ENCODE results near the gene THRB.
A peak's percentile ranks its signal among the peaks of the same experiment; 100 is the strongest.

THRB gene

DNA sequence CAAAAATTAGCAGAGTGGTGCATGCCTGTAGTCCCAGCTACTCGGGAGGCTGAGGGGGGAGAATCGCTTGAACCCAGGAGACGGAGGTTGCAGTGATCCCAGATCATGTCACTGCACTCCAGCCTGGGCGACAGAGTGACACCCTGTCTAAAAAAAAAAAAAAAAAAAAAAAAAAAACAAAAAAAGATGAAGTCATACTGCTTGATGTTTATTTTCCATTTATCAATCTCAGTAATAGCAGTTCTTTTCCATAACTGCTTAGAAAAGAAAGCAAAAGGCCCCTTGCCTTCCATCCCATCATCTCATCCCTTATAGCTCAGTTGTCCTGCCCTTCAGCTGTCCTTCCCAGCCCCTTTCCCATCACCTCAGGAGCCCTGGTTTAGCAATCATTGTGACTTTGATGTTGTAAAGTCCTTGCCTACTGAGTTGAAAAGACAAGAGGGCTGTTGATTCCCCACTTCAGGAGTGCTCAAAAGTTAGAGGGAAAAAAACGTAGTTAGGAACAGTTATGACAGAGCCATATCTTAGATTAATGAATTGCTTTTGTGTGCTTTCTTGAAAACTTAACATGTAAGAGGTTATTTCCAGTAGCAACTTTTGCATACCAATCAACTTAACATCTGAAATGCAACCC, 18.0 kb upstream of the THRB start:
- no peak for DNase-seq (ENCODE audit: low spot score)

GRCh38 chr3:24510030-24510648, 15.5 kb upstream of the THRB start:
- no peak for DNase-seq (ENCODE audit: low spot score)

- no peak for DNase-seq (ENCODE audit: low spot score)
These were observed 13.8 kb upstream of the THRB start for GRCh38 chr3:24508423-24508839.

- DNase-seq (ENCODE audit: low spot score), result no peak
These were observed 13.2 kb upstream of the THRB start for GRCh38 chr3:24507776-24508422.

DNA sequence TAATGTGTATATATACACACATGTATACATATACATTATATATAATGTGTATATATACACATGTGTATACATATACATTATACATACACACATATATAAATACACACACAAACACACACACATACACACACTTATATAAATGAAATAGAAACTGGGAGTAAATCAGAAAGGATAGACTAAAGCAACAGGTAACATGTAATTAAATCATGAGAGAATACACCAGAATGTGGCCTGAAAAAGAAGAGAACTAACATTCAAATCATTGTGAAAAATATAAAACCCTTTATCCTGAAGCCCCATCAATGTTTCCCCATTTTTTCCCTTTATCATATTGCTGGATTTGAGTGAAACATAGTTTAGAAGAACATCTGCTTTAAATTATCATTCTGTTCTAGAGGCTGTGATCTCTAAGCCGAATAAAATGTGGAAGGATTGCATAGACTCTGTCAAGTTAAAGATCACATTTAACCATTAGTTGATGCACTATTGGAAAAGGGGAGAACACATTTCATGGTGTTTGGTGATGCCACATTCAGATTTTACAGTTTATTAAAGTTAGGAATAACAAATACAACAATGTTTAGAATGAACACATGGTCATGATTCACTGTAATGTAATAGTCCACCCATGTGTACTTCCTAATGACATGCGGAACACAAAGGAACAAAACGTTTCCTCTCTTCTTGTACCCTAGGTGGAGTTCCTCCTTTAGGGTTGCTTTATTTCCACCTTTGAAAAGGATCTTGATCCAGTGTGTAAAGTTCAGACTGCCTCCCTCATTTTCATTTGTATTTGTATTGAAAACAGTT, 12.5 kb upstream of the THRB start:
- DNase-seq (ENCODE audit: low spot score), result no peak

DNA sequence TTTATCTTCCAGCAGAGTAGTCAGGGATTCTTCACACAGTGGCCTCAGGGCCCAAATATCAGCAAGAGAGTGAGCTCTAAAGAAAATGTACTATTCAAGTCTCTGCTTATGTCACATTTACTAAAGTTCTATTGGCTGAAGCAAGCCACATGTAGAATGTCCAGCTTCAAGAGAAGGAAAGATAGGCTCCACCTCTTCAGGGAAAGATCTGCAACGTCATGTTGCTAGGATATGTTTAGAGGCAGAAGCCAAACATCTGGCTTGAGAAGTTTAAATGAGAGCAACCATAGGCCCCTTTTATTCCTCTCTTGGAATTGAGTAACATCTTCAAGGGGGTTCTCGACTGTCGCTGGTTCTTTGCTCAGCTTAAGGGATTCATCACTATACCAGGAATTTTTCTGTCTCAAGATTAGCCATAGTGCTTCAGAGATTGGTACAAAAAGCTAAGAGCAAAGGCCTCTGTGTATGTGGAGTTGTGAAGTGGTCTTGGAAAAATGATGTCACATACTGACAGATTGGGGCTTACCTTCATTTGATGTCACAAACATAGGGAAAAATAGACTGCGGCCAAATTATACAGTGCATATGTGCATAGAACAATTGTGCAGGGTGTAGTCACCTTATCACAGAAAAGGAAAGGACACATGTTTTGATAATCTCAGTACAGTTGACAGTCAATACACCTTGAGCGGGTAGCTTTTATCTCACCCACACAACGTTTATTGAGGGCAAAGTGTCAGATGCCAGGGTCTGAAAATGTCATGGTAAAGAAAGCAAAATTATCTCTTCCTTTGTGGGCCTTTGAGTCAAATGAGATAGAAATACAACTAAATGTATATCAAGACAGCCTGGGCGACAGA, 11.3 kb upstream of the THRB start:
- DNase-seq (ENCODE audit: low spot score), result no peak

GRCh38 chr3:24504772-24505171, 10.1 kb upstream of the THRB start:
- DNase-seq (ENCODE audit: low spot score), result no peak

GRCh38 chr3:24503616-24504113, 9.0 kb upstream of the THRB start:
- DNase-seq (ENCODE audit: low spot score), result no peak

GRCh38 chr3:24502690-24503089, 8.0 kb upstream of the THRB start:
- no peak for DNase-seq (ENCODE audit: low spot score)

- no peak for DNase-seq (ENCODE audit: low spot score)
These were observed 6.2 kb upstream of the THRB start for GRCh38 chr3:24500806-24501205.

DNA sequence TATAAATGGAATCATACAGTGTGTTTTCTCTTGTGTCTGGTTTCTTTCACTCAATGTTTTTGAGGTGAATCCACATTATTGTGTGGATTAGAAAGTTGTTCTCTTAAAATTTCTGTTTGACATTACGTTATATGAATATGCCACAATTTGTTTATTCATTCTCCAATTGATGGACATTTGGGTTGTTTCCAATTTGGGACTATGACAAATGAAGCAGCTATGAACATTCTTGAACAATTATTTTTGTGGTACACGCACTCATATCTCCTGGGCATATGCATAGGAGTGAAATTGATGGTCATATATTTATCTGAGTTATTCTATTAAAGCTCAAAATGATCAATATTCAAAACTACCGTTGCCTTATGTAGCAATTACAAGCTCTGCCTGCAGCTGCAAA, 5.3 kb upstream of the THRB start:
- DNase-seq (ENCODE audit: low spot score), result no peak

DNA sequence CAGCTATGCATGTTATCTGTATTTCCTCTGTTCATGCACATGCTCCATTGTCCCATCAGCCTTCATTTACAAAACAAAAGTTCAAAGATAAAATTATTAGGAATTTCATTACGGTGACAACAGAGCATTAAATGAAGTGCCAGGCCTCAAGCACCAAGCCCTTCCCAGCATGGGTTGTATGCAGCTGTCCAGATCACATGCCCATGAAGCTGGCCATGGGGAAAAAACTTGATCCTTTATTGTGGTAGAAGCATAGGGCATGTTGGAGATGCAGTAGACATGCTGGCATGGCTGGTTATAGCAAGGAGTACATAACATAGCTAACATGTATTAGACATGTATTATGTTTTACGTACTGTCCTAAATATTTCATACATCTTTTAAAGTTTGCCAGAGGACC, 4.1 kb upstream of the THRB start:
- no peak for DNase-seq (ENCODE audit: low spot score)

DNA sequence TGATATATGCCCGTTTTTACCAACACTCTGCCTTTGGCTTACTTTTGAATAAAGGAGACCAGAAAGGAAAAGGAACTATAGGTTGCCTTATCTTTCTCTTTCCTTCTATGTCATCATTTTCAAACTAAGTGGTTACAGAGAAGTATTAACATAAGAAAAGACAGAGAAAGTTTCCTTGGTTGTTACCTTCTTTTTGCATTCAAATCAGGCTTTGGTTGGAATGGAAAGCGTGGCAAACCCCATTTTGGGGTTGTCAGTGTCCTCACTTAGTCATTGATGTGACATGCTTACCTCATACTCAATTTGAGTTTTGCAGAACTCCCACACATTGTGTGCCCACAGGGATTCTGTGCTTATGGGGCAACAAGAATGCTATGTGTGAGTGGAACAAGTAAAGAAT, 3.7 kb upstream of the THRB start:
- DNase-seq (ENCODE audit: low spot score), result no peak

DNA sequence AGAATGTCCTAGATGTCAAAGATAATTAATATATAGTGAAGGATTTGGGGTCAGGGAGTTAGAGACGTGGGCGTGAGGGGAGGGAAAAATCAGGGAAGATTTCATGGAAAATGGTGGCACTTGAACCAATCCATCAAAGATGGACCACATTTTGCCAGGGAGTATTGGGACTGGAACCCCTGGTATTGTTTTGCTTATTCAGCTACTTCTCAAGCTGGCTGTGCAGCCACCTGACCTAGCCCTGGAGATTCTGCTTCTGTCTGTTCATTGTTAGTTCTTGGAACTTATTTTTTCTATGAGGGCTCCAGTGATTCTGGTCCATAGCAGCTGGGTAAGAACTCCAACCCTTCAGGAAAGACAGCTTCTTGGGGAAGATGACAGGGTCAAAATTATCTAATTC, 3.3 kb upstream of the THRB start:
- DNase-seq (ENCODE audit: low spot score), result no peak

- DNase-seq (ENCODE audit: low spot score), result peak; percentile 69
These were observed 2.2 kb upstream of the THRB start for GRCh38 chr3:24496529-24497482.

GRCh38 chr3:24495326-24495994, 810 bp upstream of the THRB start:
- peak; percentile 73 for DNase-seq (ENCODE audit: low spot score)

DNA sequence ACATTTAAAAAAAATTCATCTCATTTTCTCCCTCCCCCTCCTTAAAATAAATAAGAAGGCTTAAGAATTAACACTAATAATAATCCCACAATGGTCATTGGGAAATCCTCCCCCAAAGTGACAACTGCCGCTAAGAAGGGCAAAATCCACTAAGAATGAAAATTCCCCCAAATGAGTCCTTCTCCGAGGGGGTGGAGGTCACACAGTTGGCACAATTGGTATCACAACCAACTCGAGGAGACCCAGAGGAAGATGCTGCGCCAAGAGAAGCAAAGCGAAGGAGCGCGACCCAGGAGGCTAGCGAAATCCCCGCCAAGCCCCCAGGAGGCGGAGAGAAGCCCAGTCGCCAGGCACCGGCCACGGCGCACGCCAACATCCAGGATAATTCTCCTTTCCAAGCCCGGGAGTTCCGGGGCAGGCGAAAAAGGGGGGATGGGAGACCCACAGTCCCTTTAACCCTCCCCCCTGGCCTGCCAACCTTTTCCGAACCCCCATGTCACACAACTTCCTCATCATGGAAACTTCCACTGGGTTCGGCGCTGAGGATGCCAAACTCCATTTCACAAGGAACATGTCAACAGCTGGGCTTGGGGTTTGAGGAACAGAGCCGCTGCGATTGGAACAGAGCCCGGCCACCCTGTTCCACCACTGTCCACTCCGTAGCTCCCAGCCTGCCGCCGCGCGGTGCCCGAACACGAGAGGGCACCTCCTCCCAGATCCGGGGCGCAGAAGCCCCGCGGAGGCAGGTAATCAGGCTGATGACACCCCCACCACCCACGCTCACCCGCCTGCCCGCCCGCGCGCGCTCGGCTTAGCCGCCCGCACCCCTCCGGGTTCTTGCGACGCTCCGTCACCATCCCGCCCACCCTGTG, 668 bp downstream of the THRB start:
- DNase-seq (ENCODE audit: low spot score), result peak; percentile 60

GRCh38 chr3:24492971-24493551, 1.6 kb downstream of the THRB start:
- no peak for DNase-seq (ENCODE audit: low spot score)

GRCh38 chr3:24490151-24490550, 4.5 kb downstream of the THRB start:
- no peak for DNase-seq (ENCODE audit: low spot score)

Data from ecto neural progenitor cell (in vitro differentiated cells).